GM06990 (cell line): Measurements from ENCODE around the gene CYB561D2.

Experiments
- DNase-seq: peaks from one replicate; pipeline ENCODE4 v3.0.0-alpha.2; 2011; ENCODE audit not compliant: insufficient read length; ENCODE audit errors: extremely low read depth
- H3K27me3 ChIP-seq: replicated peaks from 2 replicates; pipeline ENCODE4 v1.6.0; 2011; ENCODE audit warnings: low read length; ENCODE audit not compliant: control insufficient read depth, insufficient read depth
- H3K36me3 ChIP-seq: 2 replicates; pipeline ENCODE4 v1.5.1; 2011; ENCODE audit warnings: low read length; ENCODE audit not compliant: control insufficient read depth, insufficient read depth
- H3K4me3 ChIP-seq: replicated peaks from 2 replicates; pipeline ENCODE4 v1.5.1; 2011; ENCODE audit warnings: low read depth, mild to moderate bottlenecking, control low read depth, low read length
- TF ChIP-seq, protein P1 (sequence below): IDR thresholded peaks from 2 replicates; pipeline ENCODE4 v1.5.1; 2011; ENCODE audit warnings: low read length, control low read depth, mild to moderate bottlenecking, inconsistent platforms; ENCODE audit not compliant: insufficient read depth, poor library complexity, severe bottlenecking

CYB561D2 gene

GRCh38 chr3:50338965-50339364 is 11.7 kb upstream of the CYB561D2 start:
- no peaks in the 10 kb centered on the region for H3K27me3 ChIP-seq
- H3K36me3 ChIP-seq, result peaks cover 2% of the 10 kb centered on the region
- TF ChIP-seq, protein P1, sequence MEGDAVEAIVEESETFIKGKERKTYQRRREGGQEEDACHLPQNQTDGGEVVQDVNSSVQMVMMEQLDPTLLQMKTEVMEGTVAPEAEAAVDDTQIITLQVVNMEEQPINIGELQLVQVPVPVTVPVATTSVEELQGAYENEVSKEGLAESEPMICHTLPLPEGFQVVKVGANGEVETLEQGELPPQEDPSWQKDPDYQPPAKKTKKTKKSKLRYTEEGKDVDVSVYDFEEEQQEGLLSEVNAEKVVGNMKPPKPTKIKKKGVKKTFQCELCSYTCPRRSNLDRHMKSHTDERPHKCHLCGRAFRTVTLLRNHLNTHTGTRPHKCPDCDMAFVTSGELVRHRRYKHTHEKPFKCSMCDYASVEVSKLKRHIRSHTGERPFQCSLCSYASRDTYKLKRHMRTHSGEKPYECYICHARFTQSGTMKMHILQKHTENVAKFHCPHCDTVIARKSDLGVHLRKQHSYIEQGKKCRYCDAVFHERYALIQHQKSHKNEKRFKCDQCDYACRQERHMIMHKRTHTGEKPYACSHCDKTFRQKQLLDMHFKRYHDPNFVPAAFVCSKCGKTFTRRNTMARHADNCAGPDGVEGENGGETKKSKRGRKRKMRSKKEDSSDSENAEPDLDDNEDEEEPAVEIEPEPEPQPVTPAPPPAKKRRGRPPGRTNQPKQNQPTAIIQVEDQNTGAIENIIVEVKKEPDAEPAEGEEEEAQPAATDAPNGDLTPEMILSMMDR, result no peak
- no peak for DNase-seq
- H3K4me3 ChIP-seq, result peak overlapping the region; percentile 93

DNA sequence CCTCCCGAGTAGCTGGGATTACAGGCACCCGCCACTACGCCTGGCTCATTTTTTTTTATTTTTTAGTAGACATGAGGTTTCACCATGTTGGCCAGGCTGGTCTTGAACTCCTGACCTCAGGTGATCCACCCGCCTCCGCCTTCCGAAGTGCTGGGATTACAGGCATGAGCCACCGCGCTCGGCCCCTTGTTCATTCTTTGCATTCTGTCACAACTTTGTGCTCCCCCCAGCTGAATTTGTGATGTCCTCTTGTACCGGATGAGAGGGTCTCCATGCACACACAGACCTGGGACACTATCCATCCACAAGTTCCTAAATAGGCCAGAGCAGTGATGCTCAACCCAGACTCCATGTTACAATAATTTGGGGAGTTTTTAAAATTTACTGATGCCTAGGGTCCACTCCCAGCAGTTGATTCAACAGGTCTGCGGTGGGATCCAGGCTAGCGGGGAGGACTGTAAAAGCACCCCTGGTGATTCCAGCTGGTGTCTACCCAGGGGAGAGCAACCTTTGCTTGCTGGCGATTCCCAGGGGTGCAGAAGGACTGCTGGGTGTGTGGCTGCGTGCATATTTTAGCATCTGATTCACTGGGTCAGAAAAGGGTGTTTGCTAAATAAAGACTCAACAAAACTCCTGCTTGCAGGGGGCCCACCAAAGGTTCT is 11.0 kb upstream of the CYB561D2 start:
- peak overlapping the region; percentile 93 for H3K4me3 ChIP-seq
- TF ChIP-seq, protein P1, result no peak
- DNase-seq, result no peak
- no peaks in the 10 kb centered on the region for H3K36me3 ChIP-seq
- H3K27me3 ChIP-seq, result no peaks in the 10 kb centered on the region

DNA sequence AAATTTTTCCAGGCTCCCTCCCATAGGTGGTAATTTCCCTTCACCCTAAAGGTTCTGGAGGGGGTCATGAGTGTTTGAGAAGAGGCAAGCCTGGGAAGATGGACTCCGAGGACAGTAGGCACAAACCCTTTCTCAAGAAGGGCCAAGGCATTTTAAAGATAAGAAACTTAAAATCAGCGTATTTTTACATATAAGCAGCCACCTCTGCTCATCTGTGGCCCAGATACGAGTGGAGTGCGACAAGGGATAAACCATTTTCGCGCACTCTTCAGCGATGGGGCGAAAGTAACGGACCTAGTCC is 10.6 kb upstream of the CYB561D2 start:
- TF ChIP-seq, protein P1, result no peak
- Histone ChIP-seq H3K27me3 (no peaks in the 10 kb centered on the region), H3K4me3 (peak overlapping the region; percentile 93), H3K36me3 (no peaks in the 10 kb centered on the region)
- no peak for DNase-seq

GRCh38 chr3:50340448-50341329 is 10.0 kb upstream of the CYB561D2 start, which contains the start of gene RASSF1:
RASSF1 (minus strand) TSS chr3:50340836; CDS start chr3:50340805, 31 bp downstream.
- peak; percentile 86 for DNase-seq
- Histone ChIP-seq H3K4me3 (peak within 1 kb of the TSS; percentile 93), H3K36me3 (no peaks in the 10 kb centered on the region), H3K27me3 (no peaks in the 10 kb centered on the region)
- TF ChIP-seq, protein P1, result no peak

GRCh38 chr3:50341537-50341936 is 9.1 kb upstream of the CYB561D2 start:
- TF ChIP-seq, protein P1, result no peak
- Histone ChIP-seq H3K4me3 (peak overlapping the region; percentile 93), H3K36me3 (no peaks in the 10 kb centered on the region)

More at GRCh38 chr3:50341537-50341936, 9.1 kb upstream of the CYB561D2 start:
- no peak for DNase-seq
- no peaks in the 10 kb centered on the region for H3K27me3 ChIP-seq
